HEK293 (cell line): ENCODE data around the gene VCPKMT.

Experiments used
- GLI4 ChIP-seq: fragments of 450-650 bp; formaldehyde crosslinking; IDR thresholded peaks from 2 replicates; pipeline ENCODE4 v1.5.1; 2016; ENCODE audit warnings: missing biosample characterization, missing genetic modification characterization
- HOXA7 ChIP-seq: sonication (generic); formaldehyde crosslinking; IDR thresholded peaks from 2 replicates; pipeline ENCODE4 v1.8.1; 2022; ENCODE audit warnings: missing genetic modification reagents, borderline replicate concordance
- IKZF3 ChIP-seq: fragments of 450-650 bp; IDR thresholded peaks from 2 replicates; pipeline ENCODE4 v1.5.0; 2018; ENCODE audit warnings: missing biosample characterization, mild to moderate bottlenecking, missing genetic modification characterization, moderate library complexity
- KLF10 ChIP-seq: fragments of 450-650 bp; IDR thresholded peaks from 2 replicates; pipeline ENCODE4 v1.5.1; 2018; ENCODE audit warnings: missing biosample characterization, mild to moderate bottlenecking, missing genetic modification characterization
- MZF1 ChIP-seq: fragments of 450-650 bp; formaldehyde crosslinking; IDR thresholded peaks from 2 replicates; pipeline ENCODE4 v1.5.1; 2017; ENCODE audit warnings: missing biosample characterization, missing genetic modification characterization, borderline replicate concordance
- OSR2 ChIP-seq: fragments of 450-650 bp; formaldehyde crosslinking; IDR thresholded peaks from 2 replicates; pipeline ENCODE4 v1.5.1; 2016; ENCODE audit warnings: missing biosample characterization, missing genetic modification characterization
- SCRT1 ChIP-seq: fragments of 450-650 bp; formaldehyde crosslinking; IDR thresholded peaks from 2 replicates; pipeline ENCODE4 v1.5.1; 2016; ENCODE audit warnings: missing biosample characterization, missing genetic modification characterization, borderline replicate concordance
- SP3 ChIP-seq: fragments of 450-650 bp; formaldehyde crosslinking; IDR thresholded peaks from 2 replicates; pipeline ENCODE4 v1.5.1; 2016; ENCODE audit warnings: missing biosample characterization, missing genetic modification characterization
- ZFHX2 ChIP-seq: fragments of 450-650 bp; formaldehyde crosslinking; conservative IDR thresholded peaks from 2 replicates; pipeline ENCODE4 v1.5.1; 2016; ENCODE audit warnings: missing biosample characterization, missing genetic modification characterization
- ZNF133 ChIP-seq: fragments of 450-650 bp; formaldehyde crosslinking; IDR thresholded peaks from 2 replicates; pipeline ENCODE4 v1.5.1; 2016; ENCODE audit warnings: missing biosample characterization, missing genetic modification characterization
- ZNF174 ChIP-seq: fragments of 450-650 bp; formaldehyde crosslinking; IDR thresholded peaks from 2 replicates; pipeline ENCODE4 v1.5.0; 2017; ENCODE audit warnings: missing biosample characterization, mild to moderate bottlenecking, missing genetic modification characterization
- ZNF184 ChIP-seq: fragments of 450-650 bp; IDR thresholded peaks from 2 replicates; pipeline ENCODE4 v1.5.1; 2018; ENCODE audit warnings: missing biosample characterization, mild to moderate bottlenecking, missing genetic modification characterization
- ZNF202 ChIP-seq: fragments of 450-650 bp; formaldehyde crosslinking; IDR thresholded peaks from 2 replicates; pipeline ENCODE4 v1.5.1; 2016; ENCODE audit warnings: missing biosample characterization, missing genetic modification characterization, borderline replicate concordance
- ZNF274 ChIP-seq, 2 experiments: fragments of 200-500 bp in 1 of 2; fragments of 450-650 bp in 1 of 2; sonication (Bioruptor generic) in 1 of 2; formaldehyde crosslinking in 1 of 2; IDR thresholded peaks; 2 replicates each; pipeline versions ENCODE4 v1.5.1 to v1.6.1; 2014 to 2016; ENCODE audit warnings: borderline replicate concordance in 1 of 2, inconsistent platforms in 1 of 2, low read length in 1 of 2, missing biosample characterization in 1 of 2, missing genetic modification characterization in 1 of 2
- ZNF311 ChIP-seq: fragments of 450-650 bp; formaldehyde crosslinking; IDR thresholded peaks from 2 replicates; pipeline ENCODE4 v1.5.1; 2017; ENCODE audit warnings: missing biosample characterization, missing genetic modification characterization, borderline replicate concordance
- ZNF335 ChIP-seq: fragments of 450-650 bp; formaldehyde crosslinking; conservative IDR thresholded peaks from 2 replicates; pipeline ENCODE4 v1.5.1; 2016; ENCODE audit warnings: missing biosample characterization, missing genetic modification characterization
- ZNF514 ChIP-seq: fragments of 450-650 bp; formaldehyde crosslinking; IDR thresholded peaks from 2 replicates; pipeline ENCODE4 v1.5.1; 2016; ENCODE audit warnings: missing biosample characterization, missing genetic modification characterization
- ZNF654 ChIP-seq: fragments of 450-650 bp; formaldehyde crosslinking; IDR thresholded peaks from 2 replicates; pipeline ENCODE4 v1.5.1; 2016; ENCODE audit warnings: low read depth, missing biosample characterization, missing genetic modification characterization
- ZSCAN23 ChIP-seq: fragments of 450-650 bp; formaldehyde crosslinking; IDR thresholded peaks from 2 replicates; pipeline ENCODE4 v1.5.1; 2016; ENCODE audit warnings: missing biosample characterization, missing genetic modification characterization
- TF ChIP-seq, protein P1 (sequence below): fragments of 450-650 bp; IDR thresholded peaks from 2 replicates; pipeline ENCODE4 v1.5.1; 2018; ENCODE audit warnings: missing biosample characterization, missing genetic modification characterization
- TF ChIP-seq, protein P2 (sequence below): fragments of 450-650 bp; formaldehyde crosslinking; IDR thresholded peaks from 2 replicates; pipeline ENCODE4 v1.5.1; 2016; ENCODE audit warnings: missing biosample characterization, missing genetic modification characterization
- TF ChIP-seq, protein P3 (sequence below): fragments of 450-650 bp; formaldehyde crosslinking; conservative IDR thresholded peaks from 2 replicates; pipeline ENCODE4 v1.5.1; 2016; ENCODE audit warnings: low read depth, missing biosample characterization, missing genetic modification characterization
- TF ChIP-seq, protein P4 (sequence below): fragments of 450-650 bp; formaldehyde crosslinking; IDR thresholded peaks from 2 replicates; pipeline ENCODE4 v1.5.1; 2016; ENCODE audit warnings: missing biosample characterization, missing genetic modification characterization

The VCPKMT gene

DNA sequence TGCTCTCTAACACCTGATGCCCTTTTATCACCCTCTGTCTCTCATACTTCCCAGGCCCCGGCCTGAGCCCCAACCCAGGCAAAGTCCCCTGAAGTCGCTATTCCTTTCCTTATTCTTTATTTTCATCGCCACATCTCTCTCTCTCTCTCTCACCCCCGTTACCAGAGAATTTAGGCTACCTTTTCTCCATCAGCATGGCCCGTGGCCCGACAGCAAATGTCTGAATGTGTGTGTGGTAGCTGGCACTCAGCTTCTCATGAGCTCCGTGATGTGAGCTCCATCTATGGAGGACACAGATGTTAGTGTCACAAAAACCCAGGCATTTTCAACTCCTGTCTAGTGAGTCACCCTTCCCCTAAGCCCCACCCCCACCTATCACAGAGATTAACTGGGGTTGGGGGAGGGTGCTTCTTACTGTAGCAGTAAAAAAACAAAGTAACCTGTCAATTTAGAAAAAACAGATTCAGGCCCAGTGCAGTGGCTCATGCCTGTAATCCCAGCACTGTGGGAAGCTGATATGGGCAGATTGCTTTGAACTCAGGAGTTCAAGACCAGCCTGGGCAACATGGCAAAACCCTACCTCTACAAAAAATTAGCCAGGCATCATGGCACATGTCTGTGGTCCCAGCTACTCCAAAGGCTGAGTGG is 53.8 kb downstream of the VCPKMT start (continued):
- 0 out of 2 replicates have a peak, but pooled peaks have one; percentile 25 for TF ChIP-seq SP3 (tag by site-specific recombination)
- TF ChIP-seq SCRT1 = no peak
- no peak for TF ChIP-seq KLF10 (tag by site-specific recombination)
- TF ChIP-seq ZNF274 (IDR thresholded peaks at IDR 0.05; ENCODE audit: low read length) = no peak
- TF ChIP-seq ZNF274 (tag by site-specific recombination; IDR thresholded peaks at IDR 0.05; ENCODE audit: borderline replicate concordance) = no peak
- TF ChIP-seq ZNF202 = no peak
- TF ChIP-seq, protein P1, sequence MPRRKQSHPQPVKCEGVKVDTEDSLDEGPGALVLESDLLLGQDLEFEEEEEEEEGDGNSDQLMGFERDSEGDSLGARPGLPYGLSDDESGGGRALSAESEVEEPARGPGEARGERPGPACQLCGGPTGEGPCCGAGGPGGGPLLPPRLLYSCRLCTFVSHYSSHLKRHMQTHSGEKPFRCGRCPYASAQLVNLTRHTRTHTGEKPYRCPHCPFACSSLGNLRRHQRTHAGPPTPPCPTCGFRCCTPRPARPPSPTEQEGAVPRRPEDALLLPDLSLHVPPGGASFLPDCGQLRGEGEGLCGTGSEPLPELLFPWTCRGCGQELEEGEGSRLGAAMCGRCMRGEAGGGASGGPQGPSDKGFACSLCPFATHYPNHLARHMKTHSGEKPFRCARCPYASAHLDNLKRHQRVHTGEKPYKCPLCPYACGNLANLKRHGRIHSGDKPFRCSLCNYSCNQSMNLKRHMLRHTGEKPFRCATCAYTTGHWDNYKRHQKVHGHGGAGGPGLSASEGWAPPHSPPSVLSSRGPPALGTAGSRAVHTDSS (tag by site-specific recombination) = no peak
- TF ChIP-seq, protein P2, sequence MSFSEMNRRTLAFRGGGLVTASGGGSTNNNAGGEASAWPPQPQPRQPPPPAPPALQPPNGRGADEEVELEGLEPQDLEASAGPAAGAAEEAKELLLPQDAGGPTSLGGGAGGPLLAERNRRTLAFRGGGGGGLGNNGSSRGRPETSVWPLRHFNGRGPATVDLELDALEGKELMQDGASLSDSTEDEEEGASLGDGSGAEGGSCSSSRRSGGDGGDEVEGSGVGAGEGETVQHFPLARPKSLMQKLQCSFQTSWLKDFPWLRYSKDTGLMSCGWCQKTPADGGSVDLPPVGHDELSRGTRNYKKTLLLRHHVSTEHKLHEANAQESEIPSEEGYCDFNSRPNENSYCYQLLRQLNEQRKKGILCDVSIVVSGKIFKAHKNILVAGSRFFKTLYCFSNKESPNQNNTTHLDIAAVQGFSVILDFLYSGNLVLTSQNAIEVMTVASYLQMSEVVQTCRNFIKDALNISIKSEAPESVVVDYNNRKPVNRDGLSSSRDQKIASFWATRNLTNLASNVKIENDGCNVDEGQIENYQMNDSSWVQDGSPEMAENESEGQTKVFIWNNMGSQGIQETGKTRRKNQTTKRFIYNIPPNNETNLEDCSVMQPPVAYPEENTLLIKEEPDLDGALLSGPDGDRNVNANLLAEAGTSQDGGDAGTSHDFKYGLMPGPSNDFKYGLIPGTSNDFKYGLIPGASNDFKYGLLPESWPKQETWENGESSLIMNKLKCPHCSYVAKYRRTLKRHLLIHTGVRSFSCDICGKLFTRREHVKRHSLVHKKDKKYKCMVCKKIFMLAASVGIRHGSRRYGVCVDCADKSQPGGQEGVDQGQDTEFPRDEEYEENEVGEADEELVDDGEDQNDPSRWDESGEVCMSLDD (tag by site-specific recombination) = no peak
- TF ChIP-seq ZFHX2 (tag by site-specific recombination) = peak; percentile 25; the same call in 1 of the 2 replicates
- no peak for TF ChIP-seq ZNF133
- TF ChIP-seq HOXA7 (CRISPR knock-in tag) = no peak
- TF ChIP-seq GLI4 (tag by site-specific recombination) = no peak
- no peak for TF ChIP-seq MZF1 (tag by site-specific recombination)
- TF ChIP-seq ZNF654 (tag by site-specific recombination) = peak; percentile 37
- no peak for TF ChIP-seq ZNF311 (tag by site-specific recombination)
- TF ChIP-seq, protein P3, sequence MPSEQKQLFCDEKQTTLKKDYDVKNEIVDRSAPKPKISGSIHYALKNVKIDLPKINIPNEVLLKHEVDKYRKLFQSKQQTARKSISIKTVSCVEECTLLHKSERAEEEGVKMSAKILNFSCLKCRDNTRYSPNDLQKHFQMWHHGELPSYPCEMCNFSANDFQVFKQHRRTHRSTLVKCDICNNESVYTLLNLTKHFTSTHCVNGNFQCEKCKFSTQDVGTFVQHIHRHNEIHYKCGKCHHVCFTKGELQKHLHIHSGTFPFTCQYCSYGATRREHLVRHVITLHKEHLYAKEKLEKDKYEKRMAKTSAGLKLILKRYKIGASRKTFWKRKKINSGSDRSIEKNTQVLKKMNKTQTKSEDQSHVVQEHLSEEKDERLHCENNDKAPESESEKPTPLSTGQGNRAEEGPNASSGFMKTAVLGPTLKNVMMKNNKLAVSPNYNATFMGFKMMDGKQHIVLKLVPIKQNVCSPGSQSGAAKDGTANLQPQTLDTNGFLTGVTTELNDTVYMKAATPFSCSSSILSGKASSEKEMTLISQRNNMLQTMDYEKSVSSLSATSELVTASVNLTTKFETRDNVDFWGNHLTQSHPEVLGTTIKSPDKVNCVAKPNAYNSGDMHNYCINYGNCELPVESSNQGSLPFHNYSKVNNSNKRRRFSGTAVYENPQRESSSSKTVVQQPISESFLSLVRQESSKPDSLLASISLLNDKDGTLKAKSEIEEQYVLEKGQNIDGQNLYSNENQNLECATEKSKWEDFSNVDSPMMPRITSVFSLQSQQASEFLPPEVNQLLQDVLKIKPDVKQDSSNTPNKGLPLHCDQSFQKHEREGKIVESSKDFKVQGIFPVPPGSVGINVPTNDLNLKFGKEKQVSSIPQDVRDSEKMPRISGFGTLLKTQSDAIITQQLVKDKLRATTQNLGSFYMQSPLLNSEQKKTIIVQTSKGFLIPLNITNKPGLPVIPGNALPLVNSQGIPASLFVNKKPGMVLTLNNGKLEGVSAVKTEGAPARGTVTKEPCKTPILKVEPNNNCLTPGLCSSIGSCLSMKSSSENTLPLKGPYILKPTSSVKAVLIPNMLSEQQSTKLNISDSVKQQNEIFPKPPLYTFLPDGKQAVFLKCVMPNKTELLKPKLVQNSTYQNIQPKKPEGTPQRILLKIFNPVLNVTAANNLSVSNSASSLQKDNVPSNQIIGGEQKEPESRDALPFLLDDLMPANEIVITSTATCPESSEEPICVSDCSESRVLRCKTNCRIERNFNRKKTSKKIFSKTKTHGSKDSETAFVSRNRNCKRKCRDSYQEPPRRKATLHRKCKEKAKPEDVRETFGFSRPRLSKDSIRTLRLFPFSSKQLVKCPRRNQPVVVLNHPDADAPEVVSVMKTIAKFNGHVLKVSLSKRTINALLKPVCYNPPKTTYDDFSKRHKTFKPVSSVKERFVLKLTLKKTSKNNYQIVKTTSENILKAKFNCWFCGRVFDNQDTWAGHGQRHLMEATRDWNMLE (tag by site-specific recombination) = no peak
- TF ChIP-seq, protein P4, sequence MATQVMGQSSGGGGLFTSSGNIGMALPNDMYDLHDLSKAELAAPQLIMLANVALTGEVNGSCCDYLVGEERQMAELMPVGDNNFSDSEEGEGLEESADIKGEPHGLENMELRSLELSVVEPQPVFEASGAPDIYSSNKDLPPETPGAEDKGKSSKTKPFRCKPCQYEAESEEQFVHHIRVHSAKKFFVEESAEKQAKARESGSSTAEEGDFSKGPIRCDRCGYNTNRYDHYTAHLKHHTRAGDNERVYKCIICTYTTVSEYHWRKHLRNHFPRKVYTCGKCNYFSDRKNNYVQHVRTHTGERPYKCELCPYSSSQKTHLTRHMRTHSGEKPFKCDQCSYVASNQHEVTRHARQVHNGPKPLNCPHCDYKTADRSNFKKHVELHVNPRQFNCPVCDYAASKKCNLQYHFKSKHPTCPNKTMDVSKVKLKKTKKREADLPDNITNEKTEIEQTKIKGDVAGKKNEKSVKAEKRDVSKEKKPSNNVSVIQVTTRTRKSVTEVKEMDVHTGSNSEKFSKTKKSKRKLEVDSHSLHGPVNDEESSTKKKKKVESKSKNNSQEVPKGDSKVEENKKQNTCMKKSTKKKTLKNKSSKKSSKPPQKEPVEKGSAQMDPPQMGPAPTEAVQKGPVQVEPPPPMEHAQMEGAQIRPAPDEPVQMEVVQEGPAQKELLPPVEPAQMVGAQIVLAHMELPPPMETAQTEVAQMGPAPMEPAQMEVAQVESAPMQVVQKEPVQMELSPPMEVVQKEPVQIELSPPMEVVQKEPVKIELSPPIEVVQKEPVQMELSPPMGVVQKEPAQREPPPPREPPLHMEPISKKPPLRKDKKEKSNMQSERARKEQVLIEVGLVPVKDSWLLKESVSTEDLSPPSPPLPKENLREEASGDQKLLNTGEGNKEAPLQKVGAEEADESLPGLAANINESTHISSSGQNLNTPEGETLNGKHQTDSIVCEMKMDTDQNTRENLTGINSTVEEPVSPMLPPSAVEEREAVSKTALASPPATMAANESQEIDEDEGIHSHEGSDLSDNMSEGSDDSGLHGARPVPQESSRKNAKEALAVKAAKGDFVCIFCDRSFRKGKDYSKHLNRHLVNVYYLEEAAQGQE (tag by site-specific recombination) = no peak
- no peak for TF ChIP-seq OSR2 (tag by site-specific recombination)
- no peak for TF ChIP-seq ZNF174 (tag by site-specific recombination)
- TF ChIP-seq ZNF184 (tag by site-specific recombination) = no peak
- TF ChIP-seq IKZF3 (tag by site-specific recombination) = no peak
- TF ChIP-seq ZSCAN23 = no peak
- TF ChIP-seq ZNF335 (tag by site-specific recombination) = peak; percentile 30; the same call in 1 of the 2 replicates
- TF ChIP-seq ZNF514 (tag by site-specific recombination) = no peak
